NCI-H345 treated with DMSO at 0.1 percent for 48 hours (cell line): ENCODE data around the gene TBC1D5.

Experiments
- DNase-seq: peaks from one replicate; lab custom pipeline; 2025; ENCODE audit not compliant: unreplicated experiment; lab: John Stamatoyannopoulos, UW

The TBC1D5 gene

DNA sequence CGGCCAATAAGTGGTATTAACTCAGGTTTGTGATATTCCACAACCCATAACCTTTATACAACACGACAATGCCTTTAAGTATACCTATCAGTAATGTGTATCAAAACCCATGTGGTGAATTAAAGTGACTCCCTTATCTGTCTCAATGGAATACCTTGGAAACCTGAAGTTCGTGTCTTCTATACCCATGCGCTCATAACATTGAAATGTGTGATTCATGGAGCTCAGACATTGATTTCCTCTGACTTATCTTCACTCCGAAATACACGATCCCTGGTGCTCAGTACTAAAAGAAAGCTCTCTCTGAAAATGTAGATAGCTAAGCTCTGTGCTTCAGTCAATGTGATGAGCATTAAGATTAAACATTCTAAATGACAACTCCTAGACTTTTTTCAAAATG, 140.3 kb downstream of the TBC1D5 start:
- DNase-seq: no peak

- no peak for DNase-seq
Observed at GRCh38 chr3:17592956-17593355, 149.5 kb downstream of the TBC1D5 start.

- DNase-seq: no peak
Observed at GRCh38 chr3:17590465-17590864, 152.0 kb downstream of the TBC1D5 start.

- no peak for DNase-seq
Observed at GRCh38 chr3:17589888-17590287, 152.5 kb downstream of the TBC1D5 start.

DNA sequence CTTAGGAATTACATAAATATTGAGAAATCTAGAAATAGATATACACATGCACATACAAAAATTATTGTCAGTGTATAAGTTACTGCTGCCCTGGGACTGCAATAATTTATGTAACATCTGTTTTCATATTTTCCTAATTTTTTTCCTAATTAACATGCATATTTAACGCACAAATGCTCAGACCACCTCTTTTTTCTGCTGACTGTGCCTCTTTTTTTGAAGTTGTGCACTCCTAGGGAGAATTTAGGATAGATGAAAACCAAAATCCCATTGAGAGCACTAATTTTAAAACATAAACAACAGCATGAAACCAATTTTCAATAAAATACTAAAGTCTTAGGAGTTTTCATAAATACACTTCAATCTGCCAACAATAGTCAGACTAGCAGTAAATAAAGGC, 154.0 kb downstream of the TBC1D5 start:
- DNase-seq: no peak

DNA sequence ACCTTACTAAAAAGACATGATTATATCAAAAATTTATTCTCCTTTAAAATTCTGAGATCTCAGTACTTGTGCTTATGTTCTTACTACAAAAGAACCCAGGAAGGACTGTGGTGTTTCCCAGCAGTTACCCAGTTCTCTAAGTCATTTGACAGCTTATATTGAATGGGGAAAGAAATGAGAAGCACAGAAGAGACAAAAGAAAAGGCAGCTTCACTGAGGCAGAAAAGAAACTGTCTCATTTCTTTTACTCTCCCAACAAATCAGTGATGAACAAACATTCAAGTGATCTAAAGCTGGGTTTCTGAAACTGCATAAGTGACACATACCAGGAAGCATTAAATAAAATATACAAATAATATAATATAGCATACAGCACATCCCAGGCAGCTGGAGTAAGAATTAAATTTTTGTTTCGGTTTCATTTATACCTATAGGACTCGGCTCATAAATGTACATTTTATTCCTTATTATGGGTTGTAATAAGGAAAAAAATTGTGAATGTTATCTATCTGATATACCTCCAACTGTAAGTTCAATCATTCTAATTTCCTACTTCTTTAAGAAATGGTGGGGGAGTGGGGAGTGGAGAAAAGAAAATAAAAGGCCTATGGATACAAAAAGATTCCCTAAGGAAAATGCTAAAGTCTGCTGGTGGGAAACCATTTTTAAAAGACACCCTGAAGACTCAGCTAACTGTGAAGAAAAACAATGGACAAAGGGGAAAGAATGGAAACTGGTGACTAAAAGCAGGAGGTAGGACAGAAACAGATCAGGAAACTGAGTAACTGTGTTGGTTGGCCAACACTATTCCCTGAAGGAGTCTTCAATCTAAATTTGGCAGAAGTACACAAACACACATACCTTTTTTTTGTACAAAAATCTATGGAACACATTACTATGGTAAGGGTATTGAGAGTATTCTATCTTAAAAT, 156.8 kb downstream of the TBC1D5 start:
- DNase-seq: no peak

DNA sequence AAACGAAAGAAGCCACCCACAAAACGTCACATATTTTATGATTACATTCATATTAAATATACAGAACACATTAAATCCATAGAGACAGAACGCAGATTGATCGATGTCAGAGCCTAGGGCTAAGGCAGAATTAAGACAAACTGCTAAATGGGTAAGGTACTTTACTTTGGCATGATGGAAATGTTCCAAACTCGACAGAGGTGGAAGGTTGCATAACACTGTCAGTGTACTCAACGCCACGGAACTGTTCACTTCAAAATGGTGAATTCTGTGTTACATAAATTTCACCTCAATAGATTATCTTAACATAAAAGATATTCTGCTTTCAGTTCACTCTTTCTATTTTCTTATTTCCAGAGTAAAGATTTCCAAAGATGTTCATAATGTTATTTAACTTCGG, 158.4 kb downstream of the TBC1D5 start:
- no peak for DNase-seq

DNA sequence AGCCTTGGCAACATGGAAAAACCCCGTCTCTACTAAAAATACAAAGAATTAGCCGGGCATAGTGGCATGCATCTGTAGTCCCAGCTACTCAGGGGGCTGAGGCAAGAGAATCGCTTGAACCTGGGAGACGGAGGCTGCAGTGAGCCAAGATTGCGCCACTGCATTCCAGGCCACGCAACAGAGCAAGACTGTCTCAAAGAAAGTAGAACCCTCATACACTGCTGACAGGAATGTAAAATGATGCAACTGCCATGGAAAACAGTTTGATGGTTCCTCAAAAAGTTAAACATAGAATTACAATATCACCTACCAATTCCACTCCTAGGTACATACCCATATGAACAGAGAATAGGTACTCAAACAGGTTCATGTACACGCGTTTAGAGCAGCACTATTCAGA, 158.9 kb downstream of the TBC1D5 start:
- DNase-seq: no peak

DNA sequence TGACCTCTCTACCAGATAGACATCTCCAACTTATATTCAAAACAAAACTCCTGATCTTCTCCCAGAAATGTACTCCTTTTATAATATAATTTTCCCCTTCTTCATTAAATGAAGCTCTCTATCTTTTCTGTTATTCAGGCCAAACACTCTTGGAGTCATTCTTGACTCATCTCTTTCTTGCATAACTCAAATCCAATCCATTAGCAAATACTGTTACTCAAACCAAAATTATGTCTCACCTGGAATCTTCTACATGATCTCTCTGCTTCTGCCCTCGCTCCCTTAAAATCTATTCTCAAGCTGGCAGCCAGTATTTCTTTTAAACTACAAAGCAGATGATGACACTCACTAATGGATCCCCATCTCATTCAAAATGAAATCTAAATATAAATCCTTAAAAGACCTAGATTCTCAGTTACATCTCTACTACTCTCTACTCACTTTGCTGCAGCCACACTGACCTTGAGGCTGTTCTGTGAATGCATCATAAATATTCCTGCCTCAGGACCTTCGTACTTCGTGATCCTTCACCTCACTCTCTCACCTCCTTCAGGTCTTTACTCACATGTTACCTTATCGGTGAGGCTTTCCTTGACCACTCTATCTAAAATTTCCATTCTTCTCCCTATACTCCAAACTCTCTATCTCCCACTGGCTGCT, 160.9 kb downstream of the TBC1D5 start:
- no peak for DNase-seq

DNA sequence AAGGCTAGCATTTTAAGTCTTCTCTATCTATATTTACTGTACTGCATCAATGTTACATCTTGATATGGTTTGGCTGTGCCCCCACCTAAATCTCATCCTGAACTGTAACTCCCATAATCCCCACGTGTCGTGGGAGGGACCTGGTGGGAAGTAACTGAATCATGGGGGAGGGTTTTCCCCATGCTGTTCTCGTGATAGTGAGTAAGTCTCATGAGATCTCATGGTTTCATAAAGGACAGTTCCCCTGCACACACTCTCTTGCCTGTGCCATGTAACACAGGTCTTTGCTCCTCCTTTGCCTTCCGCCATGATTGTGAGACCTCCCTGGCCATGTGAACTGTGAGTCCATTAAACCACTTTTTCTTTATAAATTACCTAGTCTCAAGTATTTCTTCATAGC, 161.5 kb downstream of the TBC1D5 start:
- no peak for DNase-seq

- DNase-seq: no peak
Observed at GRCh38 chr3:17579289-17580031, 163.0 kb downstream of the TBC1D5 start.

- no peak for DNase-seq
Observed at GRCh38 chr3:17577796-17578520, 164.5 kb downstream of the TBC1D5 start.

DNA sequence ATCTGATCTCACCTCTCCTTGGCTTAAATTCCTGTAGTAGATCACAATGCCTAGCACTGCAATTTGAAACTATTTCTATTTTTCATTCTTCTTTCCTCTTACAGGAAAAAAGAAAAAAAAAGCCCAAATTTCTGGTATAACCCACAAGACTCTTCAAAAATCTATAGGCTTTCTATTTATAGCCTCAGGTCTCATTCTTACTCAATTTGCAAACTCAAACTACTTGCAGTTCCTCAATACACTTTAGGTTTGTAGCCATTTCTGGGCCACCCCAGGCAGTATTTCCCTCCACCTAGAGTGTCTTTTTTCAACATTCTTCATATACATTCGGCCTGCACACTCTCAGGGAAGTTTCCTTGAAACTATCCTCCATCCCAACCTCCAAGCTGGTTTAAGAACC, 169.0 kb downstream of the TBC1D5 start:
- no peak for DNase-seq

- no peak for DNase-seq
Observed at GRCh38 chr3:17571686-17572085, 170.7 kb downstream of the TBC1D5 start.

DNA sequence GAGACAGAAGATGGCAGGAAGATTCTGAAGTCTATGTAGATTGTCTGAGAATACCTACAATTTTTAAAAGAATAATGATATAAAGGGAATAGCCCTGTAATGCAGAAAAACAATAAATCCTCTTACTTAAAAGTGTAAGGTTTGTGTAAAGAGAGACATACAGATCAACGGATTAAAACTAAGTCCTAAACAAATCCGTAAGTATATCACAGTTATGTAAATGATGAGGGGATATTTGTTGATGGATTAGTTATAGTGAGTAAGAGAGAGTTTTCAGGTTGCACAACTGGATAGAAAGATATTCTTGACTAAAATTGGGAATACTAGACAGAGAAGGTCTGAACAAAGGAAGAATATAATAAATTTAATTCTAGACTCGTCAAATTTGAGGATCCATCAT, 179.6 kb downstream of the TBC1D5 start:
- no peak for DNase-seq

GRCh38 chr3:17558565-17558964, 183.9 kb downstream of the TBC1D5 start:
- DNase-seq: no peak

DNA sequence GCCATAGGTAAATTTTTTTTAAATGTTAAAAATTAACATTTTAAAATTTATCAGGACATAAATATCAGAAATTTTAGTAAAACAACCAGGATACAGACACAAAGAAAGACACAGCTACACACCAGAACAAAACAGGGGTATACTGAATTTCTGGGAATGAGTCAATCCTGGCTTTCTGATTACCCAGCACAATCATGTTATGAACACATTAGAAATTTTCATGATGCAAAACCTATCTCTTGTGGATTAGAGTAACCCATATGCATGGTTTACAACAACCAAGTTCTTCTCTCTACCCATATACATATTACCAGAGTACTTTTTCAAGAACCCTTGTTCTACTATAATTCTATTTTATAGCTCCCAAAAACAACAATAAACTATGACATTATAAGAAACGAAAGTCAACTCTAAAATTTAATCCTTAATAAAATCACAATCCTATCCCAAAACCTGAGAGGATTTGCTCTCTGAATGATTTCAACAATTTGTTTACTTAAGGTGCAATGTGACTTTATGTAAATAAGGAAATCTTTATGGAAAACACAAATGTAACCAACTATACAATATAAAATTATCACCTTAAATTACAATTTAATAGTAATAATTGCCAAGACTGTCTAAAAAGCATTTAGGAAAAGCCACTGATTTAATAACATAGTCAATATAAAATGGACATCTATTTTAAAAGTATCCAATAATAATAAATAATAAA, 184.5 kb downstream of the TBC1D5 start:
- no peak for DNase-seq

- no peak for DNase-seq
Observed at GRCh38 chr3:17555525-17555924, 186.9 kb downstream of the TBC1D5 start.

GRCh38 chr3:17554078-17554477, 188.4 kb downstream of the TBC1D5 start:
- no peak for DNase-seq

- no peak for DNase-seq
Observed at GRCh38 chr3:17553080-17553479, 189.4 kb downstream of the TBC1D5 start.
